OCI-LY1 (cell line): Measurements from ENCODE around the gene COQ4.

Experiments
- H2AFZ ChIP-seq: fragments of 200-600 bp; sonication (generic), shearing (Covaris generic); 2 replicates; pipeline ENCODE4 v1.6.0; 2014; ENCODE audit warnings: antibody characterized with exemption, mild to moderate bottlenecking, low read length
- H3F3A ChIP-seq: fragments of 200-600 bp; sonication (generic), shearing (Covaris generic); 2 replicates; pipeline ENCODE4 v1.6.0; 2014; ENCODE audit warnings: mild to moderate bottlenecking, antibody characterized with exemption, low read length, moderate library complexity; ENCODE audit not compliant: insufficient read depth
- H3K27ac ChIP-seq: fragments of 200-600 bp; sonication (generic); 2 replicates; pipeline ENCODE4 v1.5.1; 2014; ENCODE audit warnings: low read length, mixed run types, mild to moderate bottlenecking, low read depth; ENCODE audit not compliant: poor library complexity, severe bottlenecking
- H3K27me3 ChIP-seq: fragments of 200-600 bp; sonication (generic); 2 replicates; pipeline ENCODE4 v1.6.0; 2014; ENCODE audit warnings: antibody characterized with exemption, mild to moderate bottlenecking, low read length, moderate library complexity; ENCODE audit not compliant: insufficient read depth
- H3K36me3 ChIP-seq: fragments of 200-600 bp; sonication (generic); 2 replicates; pipeline ENCODE4 v1.6.1; 2014; ENCODE audit warnings: mild to moderate bottlenecking, antibody characterized with exemption, low read length, moderate library complexity, mixed read lengths; ENCODE audit not compliant: insufficient read depth
- H3K4me1 ChIP-seq: fragments of 200-600 bp; sonication (generic); 2 replicates; pipeline ENCODE4 v1.5.1; 2014; ENCODE audit warnings: mild to moderate bottlenecking, low read length, moderate library complexity; ENCODE audit not compliant: insufficient read depth, severe bottlenecking
- H3K4me2 ChIP-seq: fragments of 200-600 bp; sonication (generic), shearing (Covaris generic); 2 replicates; pipeline ENCODE4 v1.6.1; 2014; ENCODE audit warnings: low read length
- H3K4me3 ChIP-seq: fragments of 200-600 bp; sonication (generic); 2 replicates; pipeline ENCODE4 v1.5.1; 2014; ENCODE audit warnings: low read length, low read depth, mild to moderate bottlenecking, mixed read lengths; ENCODE audit not compliant: poor library complexity, severe bottlenecking
- H3K79me2 ChIP-seq: fragments of 200-600 bp; shearing (Covaris generic); 2 replicates; pipeline ENCODE4 v1.6.1; 2016; ENCODE audit warnings: mixed run types, low read length, mixed read lengths; ENCODE audit not compliant: insufficient read depth
- H3K9ac ChIP-seq: fragments of 200-600 bp; sonication (generic), shearing (Covaris generic); 2 replicates; pipeline ENCODE4 v1.6.1; 2014; ENCODE audit warnings: mild to moderate bottlenecking, low read length, mixed read lengths
- H3K9me2 ChIP-seq: fragments of 200-600 bp; sonication (generic), shearing (Covaris generic); 2 replicates; pipeline ENCODE4 v1.6.1; 2014; ENCODE audit warnings: low read depth, mild to moderate bottlenecking, low read length, mixed read lengths
- H3K9me3 ChIP-seq: fragments of 200-600 bp; shearing (Covaris generic); 2 replicates; pipeline ENCODE4 v1.6.1; 2014; ENCODE audit warnings: low read length, mixed read lengths
- H4K20me1 ChIP-seq: fragments of 200-600 bp; sonication (generic), shearing (Covaris generic); 2 replicates; pipeline ENCODE4 v1.6.0; 2016; ENCODE audit warnings: mild to moderate bottlenecking, low read length; ENCODE audit not compliant: insufficient read depth
- EZH2 ChIP-seq: fragments of 200-600 bp; sonication (generic), shearing (Covaris generic); IDR thresholded peaks from 2 replicates; pipeline ENCODE4 v1.8.0; 2017; ENCODE audit warnings: borderline replicate concordance, mixed run types, mild to moderate bottlenecking, antibody characterized with exemption, low read length, moderate library complexity, mixed read lengths
- TF ChIP-seq, protein P1 (sequence below): fragments of 200-600 bp; sonication (generic), shearing (Covaris generic); IDR thresholded peaks from 2 replicates; pipeline ENCODE4 v1.5.1; 2017; ENCODE audit warnings: mild to moderate bottlenecking, antibody characterized with exemption, low read length, moderate library complexity, mixed read lengths

The COQ4 gene

GRCh38 chr9:128371630-128372117, 49.0 kb downstream of the COQ4 start:
- Histone ChIP-seq H2AFZ (no peak overlapping the region), H3K27ac (no peak overlapping the region), H3K27me3 (no peaks in the 10 kb centered on the region), H3K79me2 (peaks cover 22% of the 10 kb centered on the region), H3K9ac (peak overlapping the region; percentile 78), H3K36me3 (peaks cover 15% of the 10 kb centered on the region; the same call in 1 of the 2 replicates), H3K9me2 (no peaks in the 10 kb centered on the region), H3F3A (no peaks in the 10 kb centered on the region), H4K20me1 (no peaks in the 10 kb centered on the region), H3K4me1 (peaks cover 21% of the 10 kb centered on the region), H3K9me3 (no peaks in the 10 kb centered on the region), H3K4me2 (peak overlapping the region; percentile 96), H3K4me3 (peak overlapping the region; percentile 85)
- no peak for TF ChIP-seq EZH2
- TF ChIP-seq, protein P1, sequence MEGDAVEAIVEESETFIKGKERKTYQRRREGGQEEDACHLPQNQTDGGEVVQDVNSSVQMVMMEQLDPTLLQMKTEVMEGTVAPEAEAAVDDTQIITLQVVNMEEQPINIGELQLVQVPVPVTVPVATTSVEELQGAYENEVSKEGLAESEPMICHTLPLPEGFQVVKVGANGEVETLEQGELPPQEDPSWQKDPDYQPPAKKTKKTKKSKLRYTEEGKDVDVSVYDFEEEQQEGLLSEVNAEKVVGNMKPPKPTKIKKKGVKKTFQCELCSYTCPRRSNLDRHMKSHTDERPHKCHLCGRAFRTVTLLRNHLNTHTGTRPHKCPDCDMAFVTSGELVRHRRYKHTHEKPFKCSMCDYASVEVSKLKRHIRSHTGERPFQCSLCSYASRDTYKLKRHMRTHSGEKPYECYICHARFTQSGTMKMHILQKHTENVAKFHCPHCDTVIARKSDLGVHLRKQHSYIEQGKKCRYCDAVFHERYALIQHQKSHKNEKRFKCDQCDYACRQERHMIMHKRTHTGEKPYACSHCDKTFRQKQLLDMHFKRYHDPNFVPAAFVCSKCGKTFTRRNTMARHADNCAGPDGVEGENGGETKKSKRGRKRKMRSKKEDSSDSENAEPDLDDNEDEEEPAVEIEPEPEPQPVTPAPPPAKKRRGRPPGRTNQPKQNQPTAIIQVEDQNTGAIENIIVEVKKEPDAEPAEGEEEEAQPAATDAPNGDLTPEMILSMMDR = no peak

GRCh38 chr9:128372188-128372641, 49.6 kb downstream of the COQ4 start:
- no peak overlapping the region for H3K27ac ChIP-seq
- peaks cover 22% of the 10 kb centered on the region for H3K79me2 ChIP-seq
- no peaks in the 10 kb centered on the region for H3K27me3 ChIP-seq
- H3K9me2 ChIP-seq = no peaks in the 10 kb centered on the region
- no peaks in the 10 kb centered on the region for H4K20me1 ChIP-seq
- peaks cover 15% of the 10 kb centered on the region; the same call in 1 of the 2 replicates for H3K36me3 ChIP-seq
- H3K4me1 ChIP-seq = peaks cover 21% of the 10 kb centered on the region
- H3K4me2 ChIP-seq = peak overlapping the region; percentile 96
- H2AFZ ChIP-seq = no peak overlapping the region
- H3K9me3 ChIP-seq = no peaks in the 10 kb centered on the region
- no peaks in the 10 kb centered on the region for H3F3A ChIP-seq
- peak overlapping the region; percentile 78 for H3K9ac ChIP-seq
- H3K4me3 ChIP-seq = peak overlapping the region; percentile 85
- TF ChIP-seq EZH2 = no peak
- TF ChIP-seq, protein P1 = no peak

DNA sequence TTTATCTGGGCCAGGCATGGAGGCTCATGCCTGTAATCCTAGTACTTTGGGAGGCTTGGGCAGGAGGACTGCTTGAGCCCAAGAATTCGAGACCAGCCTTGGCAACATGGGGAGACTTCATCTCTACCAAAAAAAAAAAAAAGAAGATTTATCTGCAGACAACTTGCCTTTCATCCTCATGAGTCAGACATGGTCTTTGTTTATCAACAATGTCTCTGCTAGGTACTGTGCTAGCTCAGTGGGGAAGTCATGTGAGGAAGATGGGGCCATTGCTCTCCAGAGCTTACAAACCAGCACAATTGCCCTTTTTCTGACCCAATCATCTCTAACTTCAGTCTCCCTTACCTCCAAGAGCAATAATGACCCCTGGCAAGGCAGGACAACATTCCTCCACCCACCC, 50.1 kb downstream of the COQ4 start:
- Histone ChIP-seq H3K27ac (no peak overlapping the region), H3K4me3 (peak overlapping the region; percentile 85), H3K27me3 (no peaks in the 10 kb centered on the region), H3K4me1 (peaks cover 21% of the 10 kb centered on the region), H3K9ac (peak overlapping the region; percentile 78; the same call in 1 of the 2 replicates), H4K20me1 (no peaks in the 10 kb centered on the region), H3K9me2 (no peaks in the 10 kb centered on the region), H3K4me2 (peak overlapping the region; percentile 96), H2AFZ (no peak overlapping the region), H3K9me3 (no peaks in the 10 kb centered on the region), H3K36me3 (peaks cover 17% of the 10 kb centered on the region; the same call in 1 of the 2 replicates), H3K79me2 (peaks cover 22% of the 10 kb centered on the region), H3F3A (no peaks in the 10 kb centered on the region)
- TF ChIP-seq, protein P1 = no peak
- TF ChIP-seq EZH2 = no peak
